GM12873 (cell line): ENCODE results near the gene COPS3.

ENCODE experiments used
- TF ChIP-seq, protein P1 (sequence below): IDR thresholded peaks from 2 replicates; pipeline ENCODE4 v1.5.1; 2012; ENCODE audit warnings: low read depth, mild to moderate bottlenecking, moderate library complexity, low read length, control low read depth; ENCODE audit not compliant: insufficient read depth; ENCODE audit errors: missing control alignments

The COPS3 gene

GRCh38 chr17:17254036-17254435 is 27.0 kb downstream of the COPS3 start:
- TF ChIP-seq, protein P1, sequence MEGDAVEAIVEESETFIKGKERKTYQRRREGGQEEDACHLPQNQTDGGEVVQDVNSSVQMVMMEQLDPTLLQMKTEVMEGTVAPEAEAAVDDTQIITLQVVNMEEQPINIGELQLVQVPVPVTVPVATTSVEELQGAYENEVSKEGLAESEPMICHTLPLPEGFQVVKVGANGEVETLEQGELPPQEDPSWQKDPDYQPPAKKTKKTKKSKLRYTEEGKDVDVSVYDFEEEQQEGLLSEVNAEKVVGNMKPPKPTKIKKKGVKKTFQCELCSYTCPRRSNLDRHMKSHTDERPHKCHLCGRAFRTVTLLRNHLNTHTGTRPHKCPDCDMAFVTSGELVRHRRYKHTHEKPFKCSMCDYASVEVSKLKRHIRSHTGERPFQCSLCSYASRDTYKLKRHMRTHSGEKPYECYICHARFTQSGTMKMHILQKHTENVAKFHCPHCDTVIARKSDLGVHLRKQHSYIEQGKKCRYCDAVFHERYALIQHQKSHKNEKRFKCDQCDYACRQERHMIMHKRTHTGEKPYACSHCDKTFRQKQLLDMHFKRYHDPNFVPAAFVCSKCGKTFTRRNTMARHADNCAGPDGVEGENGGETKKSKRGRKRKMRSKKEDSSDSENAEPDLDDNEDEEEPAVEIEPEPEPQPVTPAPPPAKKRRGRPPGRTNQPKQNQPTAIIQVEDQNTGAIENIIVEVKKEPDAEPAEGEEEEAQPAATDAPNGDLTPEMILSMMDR = no peak

DNA sequence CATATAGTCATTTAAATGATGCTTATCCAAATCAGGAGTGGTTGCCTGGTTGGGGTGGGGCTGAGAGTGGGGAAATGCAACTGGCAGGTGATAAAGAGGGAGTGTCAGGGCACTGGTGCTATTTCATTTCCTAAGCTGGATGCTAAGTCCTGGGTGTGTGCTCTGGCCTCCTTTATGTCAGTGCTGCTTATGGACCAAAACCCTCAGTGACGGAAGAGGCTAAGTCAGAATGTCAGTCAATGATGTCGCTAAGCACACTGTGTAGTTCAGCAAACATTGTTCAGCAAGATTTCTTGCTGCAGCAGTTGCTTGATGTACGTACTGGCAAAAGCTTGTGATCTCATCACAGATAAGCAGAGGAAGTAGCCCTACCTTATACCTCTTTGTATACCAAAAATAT is 27.6 kb downstream of the COPS3 start:
- TF ChIP-seq, protein P1 = no peak

DNA sequence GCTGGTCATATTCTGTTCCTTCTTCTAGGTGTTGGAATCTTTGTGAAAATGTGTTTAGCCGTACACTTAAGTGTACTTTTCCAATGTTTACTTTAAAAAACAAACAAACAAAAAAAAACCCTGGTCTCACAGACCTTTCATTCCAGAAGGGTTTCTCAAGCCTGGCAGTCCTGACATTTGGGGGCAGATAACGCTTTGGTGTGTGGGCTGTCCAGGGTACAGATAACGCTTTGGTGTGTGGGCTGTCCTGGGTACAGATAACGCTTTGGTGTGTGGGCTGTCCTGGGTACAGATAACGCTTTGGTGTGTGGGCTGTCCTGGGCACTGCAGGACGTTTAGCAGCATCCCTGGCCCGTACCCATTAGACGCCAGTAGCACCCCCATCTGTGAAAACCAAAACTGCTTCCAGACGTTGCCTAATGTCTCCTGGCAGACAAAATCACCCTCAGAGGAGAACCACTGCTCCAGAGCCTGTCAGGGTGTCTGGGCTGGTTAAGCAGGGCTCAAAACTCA is 28.8 kb downstream of the COPS3 start:
- TF ChIP-seq, protein P1 = no peak

- TF ChIP-seq, protein P1 = no peak
These were observed 34.2 kb downstream of the COPS3 start for GRCh38 chr17:17246879-17247278.

- TF ChIP-seq, protein P1 = no peak
These were observed 37.9 kb downstream of the COPS3 start for GRCh38 chr17:17243163-17243562.

DNA sequence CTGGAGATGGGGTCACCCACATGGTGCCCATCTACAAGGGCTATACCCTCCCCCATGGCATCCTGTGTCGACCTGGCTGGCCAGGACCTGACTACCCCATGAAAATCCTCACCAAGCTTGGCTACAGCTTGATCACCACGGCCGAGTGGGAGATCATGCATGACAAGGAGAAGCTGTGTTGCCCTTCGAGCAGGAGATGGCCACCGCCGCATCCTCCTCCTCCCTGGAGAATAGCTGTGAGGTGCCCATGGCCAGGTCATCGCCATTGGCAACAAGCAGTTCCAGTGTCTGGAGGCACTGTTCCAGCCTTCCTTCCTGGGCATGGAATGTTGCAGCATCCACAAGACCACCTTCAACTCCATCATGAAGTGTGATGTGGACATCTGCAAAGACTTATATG is 38.8 kb downstream of the COPS3 start:
- TF ChIP-seq, protein P1 = no peak

- TF ChIP-seq, protein P1 = no peak
These were observed 39.4 kb downstream of the COPS3 start for GRCh38 chr17:17241656-17242055.

GRCh38 chr17:17239832-17240231 is 41.2 kb downstream of the COPS3 start:
- TF ChIP-seq, protein P1 = no peak
